NOMO-1 treated with dmso at 0.1 percent for 144 hours (cell line): ENCODE results near the gene MORN1.
"Not testable (repeated sequence)": the region's sequence is repeated elsewhere in the genome, so short reads cannot be mapped to it uniquely, and the experiment has no call there.

Experiments used
- DNase-seq: peaks from one replicate; lab custom pipeline; 2025; ENCODE audit not compliant: unreplicated experiment; lab: John Stamatoyannopoulos, UW

The MORN1 gene

GRCh38 chr1:2391041-2391930 lies at the start of gene MORN1, which contains the start of gene RER1:
Gene MORN1 (minus strand): TSS chr1:2391554. CDS start chr1:2391533, 21 bp downstream.
Gene RER1 (plus strand): TSS chr1:2391841. CDS start chr1:2395791, 3,950 bp downstream.
- DNase-seq: peak; percentile 98

GRCh38 chr1:2440346-2440745 lies 49.0 kb upstream of the MORN1 start:
- DNase-seq: not testable (repeated sequence)

GRCh38 chr1:2439369-2439768 lies 48.0 kb upstream of the MORN1 start:
- no peak for DNase-seq

DNA sequence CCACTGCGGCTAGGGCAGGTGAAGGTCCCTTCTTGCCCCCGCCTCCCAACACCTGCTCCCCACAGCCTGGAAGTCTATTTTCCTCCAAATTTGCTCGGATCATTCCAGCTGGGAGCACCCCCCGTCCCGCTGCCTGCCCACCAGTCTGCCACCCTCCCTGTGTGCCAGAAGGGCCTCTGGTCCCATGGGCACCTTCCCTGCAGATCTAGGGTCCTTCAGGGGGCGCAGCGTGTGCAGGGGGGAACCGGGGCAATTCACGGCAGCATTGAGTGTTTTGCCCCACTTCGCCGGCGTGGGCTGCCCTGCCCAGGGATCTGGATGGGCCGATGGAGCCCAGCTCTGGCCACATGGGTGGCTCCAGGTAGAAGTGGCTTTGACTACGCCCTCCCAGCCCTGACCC lies 47.3 kb upstream of the MORN1 start:
- no peak for DNase-seq

- DNase-seq: no peak
These were observed 46.7 kb upstream of the MORN1 start for GRCh38 chr1:2438038-2438437.

GRCh38 chr1:2437617-2438016 lies 46.3 kb upstream of the MORN1 start:
- DNase-seq: no peak

DNA sequence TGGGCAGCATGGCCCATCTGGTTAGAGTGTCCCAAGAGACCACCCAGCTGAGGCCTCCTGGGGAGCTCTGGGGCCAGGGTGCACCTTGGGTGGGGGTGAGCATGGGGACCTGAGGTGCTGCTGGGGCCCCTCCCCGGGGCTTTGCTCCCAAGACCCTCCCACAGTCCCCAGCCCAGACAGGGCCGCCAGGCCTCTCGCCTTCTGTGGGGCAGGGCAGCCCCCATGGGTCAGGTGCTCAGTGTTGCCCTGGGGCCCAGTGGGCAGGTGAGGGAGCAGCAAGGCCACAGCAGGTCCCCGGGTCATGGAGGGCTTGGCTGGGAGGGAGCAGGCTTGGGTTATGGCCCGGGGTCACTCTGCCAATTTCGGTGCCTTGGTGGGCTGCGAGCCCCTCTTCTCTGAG lies 45.5 kb upstream of the MORN1 start:
- DNase-seq: no peak

GRCh38 chr1:2435746-2436355 lies 44.5 kb upstream of the MORN1 start:
- no peak for DNase-seq

GRCh38 chr1:2435091-2435490 lies 43.7 kb upstream of the MORN1 start:
- no peak for DNase-seq

- no peak for DNase-seq
These were observed 42.7 kb upstream of the MORN1 start for GRCh38 chr1:2433936-2434655.

GRCh38 chr1:2433196-2433595 lies 41.8 kb upstream of the MORN1 start:
- DNase-seq: no peak

- no peak for DNase-seq
These were observed 41.1 kb upstream of the MORN1 start for GRCh38 chr1:2432441-2432844.

- DNase-seq: no peak
These were observed 40.2 kb upstream of the MORN1 start for GRCh38 chr1:2431518-2431917.

- no peak for DNase-seq
These were observed 39.7 kb upstream of the MORN1 start for GRCh38 chr1:2431103-2431502.

DNA sequence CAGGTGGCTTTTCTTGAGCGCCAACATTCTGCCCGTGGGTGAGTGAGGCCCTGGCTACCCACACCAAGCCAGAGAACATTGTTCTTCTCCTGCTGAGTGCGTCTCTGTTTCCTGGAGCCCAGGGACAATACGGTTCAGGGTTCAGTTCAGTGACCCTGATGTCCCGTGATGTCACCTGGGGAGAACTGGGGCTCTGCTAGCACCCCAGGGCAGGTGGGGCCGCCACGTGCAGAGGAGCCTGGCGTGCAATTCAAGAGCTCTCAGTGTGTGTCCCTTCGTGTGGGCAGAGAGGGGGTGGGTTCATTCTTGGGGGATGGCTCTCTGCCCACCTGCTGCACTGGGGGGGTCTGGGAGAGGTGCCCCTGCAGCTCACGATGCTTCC lies 39.2 kb upstream of the MORN1 start:
- DNase-seq: no peak

- no peak for DNase-seq
These were observed 38.6 kb upstream of the MORN1 start for GRCh38 chr1:2429780-2430591.

GRCh38 chr1:2428490-2428889 lies 37.1 kb upstream of the MORN1 start:
- DNase-seq: no peak

- DNase-seq: no peak
These were observed 36.6 kb upstream of the MORN1 start for GRCh38 chr1:2427976-2428375.

DNA sequence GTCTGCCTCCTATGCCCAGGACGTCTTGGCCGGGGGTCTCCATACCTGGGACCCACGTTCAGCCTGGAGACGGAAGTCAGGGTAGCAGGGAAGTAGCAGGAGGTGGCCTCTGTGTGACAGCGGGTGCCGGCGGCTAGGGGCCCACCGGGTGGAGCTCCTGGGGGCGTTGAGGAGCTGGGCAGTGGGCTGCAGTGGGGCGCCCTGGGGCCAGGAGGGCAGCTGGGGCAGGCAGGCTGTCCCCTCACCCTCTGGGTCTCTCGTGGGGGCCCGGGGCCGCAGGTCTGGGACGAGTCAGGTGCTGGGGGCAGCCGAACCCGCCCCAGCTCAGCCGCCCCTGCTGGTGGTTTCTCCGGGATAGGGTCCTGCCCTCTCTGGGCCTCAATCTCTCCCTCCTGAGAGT lies 35.7 kb upstream of the MORN1 start:
- no peak for DNase-seq

DNA sequence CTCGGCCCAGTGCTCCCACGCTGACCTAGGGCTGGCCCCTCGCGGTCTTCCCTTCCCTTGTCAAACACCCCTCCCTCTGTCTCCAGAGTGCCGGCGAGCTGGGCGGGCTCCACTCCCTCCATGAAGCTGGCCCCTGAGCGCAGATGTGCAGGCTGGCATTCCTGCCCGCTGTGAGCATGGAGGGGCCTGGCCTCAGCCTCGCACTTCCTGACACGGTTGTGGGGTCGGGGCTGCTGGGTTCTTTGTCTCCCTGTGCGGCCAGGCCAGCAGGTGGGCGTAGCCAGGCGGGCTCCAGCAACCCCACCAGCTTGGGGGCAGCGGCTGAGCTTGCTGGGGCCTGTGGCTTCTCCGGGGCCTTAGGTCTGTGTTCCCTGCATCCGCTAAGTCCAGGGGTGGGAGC lies 35.2 kb upstream of the MORN1 start:
- no peak for DNase-seq

DNA sequence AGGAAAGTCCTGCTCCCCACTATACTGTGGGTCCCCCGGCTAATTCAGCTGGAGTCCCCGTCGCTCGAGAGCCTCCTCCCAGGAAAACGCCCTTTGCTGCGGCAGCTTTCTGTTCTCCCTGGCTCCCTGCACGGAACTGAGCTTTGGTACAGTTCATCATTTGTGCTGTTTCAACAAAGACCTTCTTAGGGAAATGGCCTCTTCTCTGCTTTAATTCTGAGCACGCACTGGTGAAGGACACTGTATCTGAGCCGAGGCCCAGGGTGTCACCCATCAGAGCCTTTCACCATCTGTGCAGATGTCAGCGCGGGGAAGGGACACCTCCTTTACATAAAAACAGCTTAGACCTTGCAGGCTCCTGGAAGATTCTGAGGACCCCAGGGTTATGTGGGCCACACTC lies 34.5 kb upstream of the MORN1 start:
- no peak for DNase-seq
